CD4-positive, alpha-beta memory T cell (primary cell): ENCODE results near the gene HECTD3. TPM values are rescaled to one million over a fixed set of nuclear protein-coding genes. Genes with fewer than 3 reads are reported as not detected.
A peak's percentile ranks its signal among the peaks of the same experiment; 100 is the strongest.
"Not testable (repeated sequence)": the region's sequence is repeated elsewhere in the genome, so short reads cannot be mapped to it uniquely, and the experiment has no call there.

Experiments
- CTCF ChIA-PET: fragments of 350-600 bp; sonication (Branson Sonifier 250); formaldehyde crosslinking; loops from one replicate; lab custom pipeline; 2021; ENCODE audit warnings: inconsistent platforms; ENCODE audit not compliant: partially characterized antibody; lab: Charles Lee
- POLR2A ChIA-PET: fragments of 350-600 bp; sonication (Branson Sonifier 250); formaldehyde crosslinking; loops from one replicate; lab custom pipeline; 2021; ENCODE audit not compliant: partially characterized antibody; lab: Charles Lee
- DNase-seq, 5 donors: peaks; one replicate each; pipeline versions ENCODE4 v3.0.0 to v3.0.0-alpha.2; 2020 to 2022; ENCODE audit warnings: mixed read lengths in 1 of 5
- H3K27ac ChIP-seq: one replicate; pipeline ENCODE4 v1.7.0; 2013; ENCODE audit warnings: low read depth, low read length
- H3K27me3 ChIP-seq: 2 replicates; pipeline ENCODE4 v1.7.0; 2013; ENCODE audit warnings: mild to moderate bottlenecking, low read length, moderate library complexity; ENCODE audit not compliant: insufficient read depth
- H3K36me3 ChIP-seq: 2 replicates; pipeline ENCODE4 v1.7.0; 2013; ENCODE audit warnings: mild to moderate bottlenecking, low read length, moderate library complexity; ENCODE audit not compliant: insufficient read depth
- H3K4me1 ChIP-seq: 2 replicates; pipeline ENCODE4 v1.7.0; 2013; ENCODE audit warnings: mild to moderate bottlenecking, low read length, moderate library complexity; ENCODE audit not compliant: insufficient read depth
- H3K4me3 ChIP-seq, 2 donors: one replicate each; pipeline ENCODE4 v1.7.0; 2013; ENCODE audit warnings: low read length in 2 of 2, mild to moderate bottlenecking in 1 of 2
- H3K9me3 ChIP-seq, 2 donors: one replicate each; pipeline ENCODE4 v1.7.0; 2013; ENCODE audit warnings: low read length in 2 of 2, control low read depth in 1 of 2; ENCODE audit not compliant: control insufficient read depth in 1 of 2
- H3K27ac Mint-ChIP-seq, 7 donors: one replicate each; pipeline ENCODE4 v1.8.0; 2020 to 2021; ENCODE audit warnings: mixed read lengths in 7 of 7, mild to moderate bottlenecking in 6 of 7, inconsistent platforms in 3 of 7, moderate library complexity in 3 of 7
- H3K27me3 Mint-ChIP-seq, 2 donors: one replicate each; pipeline ENCODE4 v1.8.0; 2020 to 2021; ENCODE audit warnings: mixed read lengths in 2 of 2
- H3K36me3 Mint-ChIP-seq, 2 donors: one replicate each; pipeline ENCODE4 v1.8.0; 2020 to 2021; ENCODE audit warnings: mixed read lengths in 2 of 2, inconsistent platforms in 1 of 2, mild to moderate bottlenecking in 1 of 2
- H3K4me1 Mint-ChIP-seq, 4 donors: one replicate each; pipeline ENCODE4 v1.8.0; 2020 to 2021; ENCODE audit warnings: mixed read lengths in 4 of 4, mild to moderate bottlenecking in 1 of 4
- H3K4me3 Mint-ChIP-seq, 8 donors: one replicate each; pipeline ENCODE4 v1.8.0; 2020 to 2021; ENCODE audit warnings: mixed read lengths in 8 of 8, mild to moderate bottlenecking in 7 of 8, moderate library complexity in 6 of 8, inconsistent platforms in 3 of 8
- H3K9me3 Mint-ChIP-seq, 8 donors: one replicate each; pipeline ENCODE4 v1.8.0; 2020 to 2021; ENCODE audit warnings: mixed read lengths in 8 of 8, mild to moderate bottlenecking in 5 of 8, inconsistent platforms in 3 of 8, moderate library complexity in 1 of 8
- intact Hi-C: fragments of 100-400 bp; cut with micrococcal nuclease; formaldehyde crosslinking; loops from one replicate; pipeline ENCODE4 v1.15.1; 2023
- polyA plus RNA-seq, 2 donors: library from polyadenylated mRNA; unstranded; fragments of 300-500 nt; fragmentation: Illumina TruSeq; gene quantifications; one replicate each; pipeline ENCODE4 v1.2.3, GENCODE V29; 2021
- total RNA-seq, 2 experiments: library from RNA; stranded (reverse); gene quantifications; one replicate each; pipeline ENCODE4 v1.2.3, GENCODE V29; 2021

Gene HECTD3
- total and polyA plus RNA-seq, 4 experiments from 2014 or later: 15.6 to 61.3 (median 44.0) TPM

- no peak overlapping the region for H3K27ac Mint-ChIP-seq
- peaks cover 0 to 10% (median 5%) of the 10 kb centered on the region in 4 donors for H3K4me1 Mint-ChIP-seq
- H3K4me3 Mint-ChIP-seq: no peak overlapping the region
- H3K27me3 Mint-ChIP-seq: no peaks in the 10 kb centered on the region
- peaks cover 8 to 26% of the 10 kb centered on the region in 2 donors for H3K36me3 Mint-ChIP-seq
- no peaks in the 10 kb centered on the region for H3K9me3 Mint-ChIP-seq
- Histone ChIP-seq H3K27ac (no peak overlapping the region), H3K27me3 (no peaks in the 10 kb centered on the region), H3K9me3 (no peaks in the 10 kb centered on the region), H3K4me3 (no peak overlapping the region), H3K4me1 (no peaks in the 10 kb centered on the region), H3K36me3 (peaks cover 9% of the 10 kb centered on the region)
- no peak for DNase-seq
- ChIA-PET POLR2A (interaction anchor here (0.6 kb wide), 1 partner anchor 13 kb away, joined by 3 read pairs; no protein-coding TSS in a partner anchor), CTCF (interaction anchor here (1.0 to 1.8 kb wide), 3 partner anchors 41 to 170 kb away, joined by 3 to 5 read pairs (median 3); partner anchors contain the start of genes HECTD3 and PLK3)
- intact Hi-C loops: no loop called here
Observed at GRCh38 chr1:44970317-44970716, 40.8 kb downstream of the HECTD3 start.

- H3K27me3 Mint-ChIP-seq: no peaks in the 10 kb centered on the region
- H3K4me1 Mint-ChIP-seq: peaks cover 0 to 5% (median 0%) of the 10 kb centered on the region in 4 donors
- H3K9me3 ChIP-seq: no peaks in the 10 kb centered on the region
- H3K36me3 ChIP-seq: no peaks in the 10 kb centered on the region
- CTCF ChIA-PET: no interaction called here
- H3K36me3 Mint-ChIP-seq: peaks cover 7 to 11% of the 10 kb centered on the region in 2 donors
- intact Hi-C loops: no loop called here
- no peaks in the 10 kb centered on the region for H3K9me3 Mint-ChIP-seq
- no peak overlapping the region for H3K4me3 ChIP-seq
- no peak overlapping the region for H3K27ac ChIP-seq
- POLR2A ChIA-PET: no interaction called here
- H3K4me1 ChIP-seq: no peaks in the 10 kb centered on the region
- peak overlapping the region in 1 of 7 donors; percentile 0 for H3K27ac Mint-ChIP-seq
- H3K27me3 ChIP-seq: no peaks in the 10 kb centered on the region
- H3K4me3 Mint-ChIP-seq: no peak overlapping the region
- no peak for DNase-seq
Observed at GRCh38 chr1:44964396-44964795, 46.7 kb downstream of the HECTD3 start.

- H3K36me3 ChIP-seq: no peaks in the 10 kb centered on the region
- Mint-ChIP-seq H3K9me3 (no peaks in the 10 kb centered on the region), H3K4me1 (peaks cover 0 to 2% (median 0%) of the 10 kb centered on the region in 4 donors), H3K4me3 (no peak overlapping the region), H3K27me3 (no peaks in the 10 kb centered on the region), H3K27ac (no peak overlapping the region), H3K36me3 (peaks cover 11 to 22% of the 10 kb centered on the region in 2 donors)
- no peaks in the 10 kb centered on the region for H3K4me1 ChIP-seq
- no peaks in the 10 kb centered on the region for H3K27me3 ChIP-seq
- ChIA-PET POLR2A (no interaction called here), CTCF (no interaction called here)
- no peaks in the 10 kb centered on the region for H3K9me3 ChIP-seq
- H3K4me3 ChIP-seq: no peak overlapping the region
- no peak for DNase-seq
- no peak overlapping the region for H3K27ac ChIP-seq
- intact Hi-C loops: no loop called here
Observed at GRCh38 chr1:44962729-44963128, 48.4 kb downstream of the HECTD3 start.

- H3K36me3 ChIP-seq, H3K27me3 ChIP-seq, POLR2A ChIA-PET, H3K4me3 Mint-ChIP-seq, DNase-seq, intact Hi-C loops, H3K4me3 ChIP-seq, H3K9me3 ChIP-seq, CTCF ChIA-PET, H3K27me3 Mint-ChIP-seq, H3K4me1 ChIP-seq, H3K4me1 Mint-ChIP-seq, H3K9me3 Mint-ChIP-seq, H3K27ac ChIP-seq: not testable (repeated sequence)
- peak overlapping the region in 1 of 7 donors; percentile 80 for H3K27ac Mint-ChIP-seq
- peaks cover 11 to 25% of the 10 kb centered on the region in 2 donors for H3K36me3 Mint-ChIP-seq
Observed at GRCh38 chr1:44962022-44962421, 49.1 kb downstream of the HECTD3 start.

- CTCF ChIA-PET: interaction anchor here (0.6 kb wide), 1 partner anchor 13 kb away, joined by 3 read pairs; no protein-coding TSS in a partner anchor
- H3K9me3 Mint-ChIP-seq, H3K36me3 ChIP-seq, H3K27ac Mint-ChIP-seq, intact Hi-C loops, H3K4me1 Mint-ChIP-seq, H3K27me3 Mint-ChIP-seq, H3K9me3 ChIP-seq, H3K4me3 Mint-ChIP-seq, H3K27me3 ChIP-seq, H3K4me3 ChIP-seq, H3K27ac ChIP-seq, H3K4me1 ChIP-seq, DNase-seq: not testable (repeated sequence)
- peaks cover 18 to 29% of the 10 kb centered on the region in 2 donors for H3K36me3 Mint-ChIP-seq
- POLR2A ChIA-PET: interaction anchor here (0.6 kb wide), 1 partner anchor 13 kb away, joined by 3 read pairs; no protein-coding TSS in a partner anchor
Observed at GRCh38 chr1:44957566-44957965, 53.6 kb downstream of the HECTD3 start.

- H3K27ac ChIP-seq, H3K36me3 ChIP-seq, H3K4me3 Mint-ChIP-seq, H3K9me3 ChIP-seq, DNase-seq, H3K4me1 ChIP-seq, H3K27me3 ChIP-seq, H3K4me1 Mint-ChIP-seq, H3K9me3 Mint-ChIP-seq, CTCF ChIA-PET, H3K4me3 ChIP-seq, H3K27me3 Mint-ChIP-seq, intact Hi-C loops, POLR2A ChIA-PET: not testable (repeated sequence)
- H3K27ac Mint-ChIP-seq: peak overlapping the region in 1 of 7 donors; percentile 68
- H3K36me3 Mint-ChIP-seq: peaks cover 18 to 27% of the 10 kb centered on the region in 2 donors
Observed at GRCh38 chr1:44956077-44956476, 55.0 kb downstream of the HECTD3 start.
